H9 (cell line): Measurements from ENCODE around the gene DOCK9. TPM values are rescaled to one million over a fixed set of nuclear protein-coding genes. Genes with fewer than 3 reads are reported as not detected.

ENCODE experiments used
- DNase-seq: peaks from one replicate; pipeline ENCODE4 v3.0.0-alpha.2; 2017
- H2AFZ ChIP-seq: one replicate; pipeline ENCODE4 v1.6.1; 2013; ENCODE audit warnings: mild to moderate bottlenecking, low read length, control low read depth, moderate library complexity
- H2AK5ac ChIP-seq: 2 replicates; pipeline ENCODE4 v1.6.1; 2013; ENCODE audit warnings: low read length, control low read depth, mixed read lengths; ENCODE audit not compliant: insufficient read length
- H2BK120ac ChIP-seq: one replicate; pipeline ENCODE4 v1.6.1; 2013; ENCODE audit warnings: low read depth, mild to moderate bottlenecking, low read length, control low read depth, inconsistent platforms; ENCODE audit not compliant: poor library complexity, severe bottlenecking
- H2BK12ac ChIP-seq: 2 replicates; pipeline ENCODE4 v1.6.1; 2013; ENCODE audit warnings: low read length, control low read depth, mixed read lengths, low read depth; ENCODE audit not compliant: insufficient read length
- H2BK15ac ChIP-seq: 2 replicates; pipeline ENCODE4 v1.6.1; 2013; ENCODE audit warnings: low read depth, low read length, control low read depth
- H2BK20ac ChIP-seq: one replicate; pipeline ENCODE4 v1.6.1; 2013; ENCODE audit warnings: low read depth, mild to moderate bottlenecking, low read length, control low read depth, inconsistent platforms; ENCODE audit not compliant: poor library complexity, severe bottlenecking
- H2BK5ac ChIP-seq: 2 replicates; pipeline ENCODE4 v1.6.1; 2013; ENCODE audit warnings: low read length, control low read depth, mixed read lengths; ENCODE audit not compliant: insufficient read length
- H3K14ac ChIP-seq: 2 replicates; pipeline ENCODE4 v1.6.1; 2013; ENCODE audit warnings: low read length, control low read depth; ENCODE audit not compliant: insufficient read depth
- H3K18ac ChIP-seq: 2 replicates; pipeline ENCODE4 v1.6.1; 2013; ENCODE audit warnings: low read depth, mild to moderate bottlenecking, mixed read lengths, low read length, control low read depth; ENCODE audit not compliant: insufficient read length
- H3K23ac ChIP-seq: 2 replicates; pipeline ENCODE4 v1.6.1; 2013; ENCODE audit warnings: low read length, control low read depth, mixed read lengths, low read depth; ENCODE audit not compliant: insufficient read length
- H3K23me2 ChIP-seq: 2 replicates; pipeline ENCODE4 v1.6.1; 2013; ENCODE audit warnings: low read depth, mild to moderate bottlenecking, mixed read lengths, low read length, control low read depth; ENCODE audit not compliant: insufficient read length, poor library complexity, severe bottlenecking
- H3K27ac ChIP-seq: 2 replicates; pipeline ENCODE4 v1.5.1; 2013; ENCODE audit warnings: low read length, control low read depth, mixed read lengths, low read depth; ENCODE audit not compliant: insufficient read length
- H3K27me3 ChIP-seq: 2 replicates; pipeline ENCODE4 v1.6.1; 2013; ENCODE audit warnings: low read length, control low read depth, inconsistent platforms; ENCODE audit not compliant: insufficient read depth
- H3K4ac ChIP-seq: 2 replicates; pipeline ENCODE4 v1.6.1; 2013; ENCODE audit warnings: low read depth, mild to moderate bottlenecking, control low read depth, inconsistent platforms, low read length, moderate library complexity
- H3K4me1 ChIP-seq: 2 replicates; pipeline ENCODE4 v1.6.1; 2013; ENCODE audit warnings: low read length, control low read depth, inconsistent platforms; ENCODE audit not compliant: insufficient read depth
- H3K4me2 ChIP-seq: 2 replicates; pipeline ENCODE4 v1.6.1; 2013; ENCODE audit warnings: low read length, control low read depth, mixed read lengths; ENCODE audit not compliant: insufficient read length, insufficient read depth
- H3K56ac ChIP-seq: 2 replicates; pipeline ENCODE4 v1.6.1; 2013; ENCODE audit warnings: low read depth, mild to moderate bottlenecking, mixed read lengths, low read length, control low read depth; ENCODE audit not compliant: insufficient read length
- H3K79me1 ChIP-seq: 2 replicates; pipeline ENCODE4 v1.6.1; 2013; ENCODE audit warnings: low read depth, mild to moderate bottlenecking, moderate library complexity, low read length, control low read depth, inconsistent platforms; ENCODE audit not compliant: insufficient read depth, poor library complexity, severe bottlenecking
- H3K79me2 ChIP-seq: 2 replicates; pipeline ENCODE4 v1.6.1; 2013; ENCODE audit warnings: low read length, control low read depth, inconsistent platforms; ENCODE audit not compliant: insufficient read depth
- H3K9ac ChIP-seq: 2 replicates; pipeline ENCODE4 v1.6.1; 2013; ENCODE audit warnings: low read length, control low read depth, mixed read lengths; ENCODE audit not compliant: insufficient read length; ENCODE audit errors: extremely low read depth
- H3K9me3 ChIP-seq: one replicate; pipeline ENCODE4 v1.6.1; 2013; ENCODE audit warnings: low read depth, low read length, inconsistent platforms; ENCODE audit not compliant: control insufficient read depth
- H3T11ph ChIP-seq: one replicate; pipeline ENCODE4 v1.6.1; 2013; ENCODE audit warnings: mild to moderate bottlenecking, low read length, control low read depth, inconsistent platforms
- H4K20me1 ChIP-seq: one replicate; pipeline ENCODE4 v1.6.1; 2013; ENCODE audit not compliant: control insufficient read depth, insufficient read length, insufficient read depth
- H4K5ac ChIP-seq: 2 replicates; pipeline ENCODE4 v1.6.1; 2013; ENCODE audit warnings: low read depth, mild to moderate bottlenecking, mixed read lengths, low read length, control low read depth; ENCODE audit not compliant: insufficient read length
- H4K8ac ChIP-seq: replicated peaks from 2 replicates; pipeline ENCODE4 v1.6.1; 2013; ENCODE audit warnings: low read length, control low read depth, mixed read lengths, low read depth; ENCODE audit not compliant: insufficient read length
- H4K91ac ChIP-seq: 2 replicates; pipeline ENCODE4 v1.6.1; 2013; ENCODE audit warnings: low read depth, mild to moderate bottlenecking, moderate library complexity, mixed read lengths, low read length, control low read depth; ENCODE audit not compliant: insufficient read length
- H3K27ac Mint-ChIP-seq, 3 experiments: 2 replicates in 2 of 3; 3 replicates in 1 of 3; pipeline ENCODE4 v1.8.0; 2020 to 2021; ENCODE audit warnings: mixed read lengths in 3 of 3, mild to moderate bottlenecking in 1 of 3, moderate library complexity in 1 of 3
- H3K27me3 Mint-ChIP-seq: 2 replicates; pipeline ENCODE4 v1.8.0; 2021; ENCODE audit warnings: low read depth, mild to moderate bottlenecking, moderate library complexity, mixed read lengths
- H3K36me3 Mint-ChIP-seq, 3 experiments: 2 replicates in 2 of 3; 3 replicates in 1 of 3; pipeline ENCODE4 v1.8.0; 2020 to 2021; ENCODE audit warnings: low read depth in 3 of 3, mixed read lengths in 3 of 3; ENCODE audit not compliant: insufficient read depth in 1 of 3
- H3K4me1 Mint-ChIP-seq, 2 experiments: 2 replicates each; pipeline ENCODE4 v1.8.0; 2020; ENCODE audit warnings: mixed read lengths in 2 of 2
- H3K4me3 Mint-ChIP-seq, 2 experiments: 2 replicates in 1 of 2; 3 replicates in 1 of 2; pipeline ENCODE4 v1.8.0; 2020 to 2021; ENCODE audit warnings: mild to moderate bottlenecking in 2 of 2, mixed read lengths in 2 of 2, moderate library complexity in 1 of 2
- H3K9me3 Mint-ChIP-seq, 2 experiments: 2 replicates in 1 of 2; 3 replicates in 1 of 2; pipeline ENCODE4 v1.8.0; 2020; ENCODE audit warnings: mild to moderate bottlenecking in 2 of 2, mixed read lengths in 2 of 2, moderate library complexity in 1 of 2
- WGBS: extraction: QIAGEN DNeasy Blood & Tissue Kit; methylation state at CpG from one replicate; pipeline ENCODE4 v1.1.7; 2013; ENCODE audit warnings: missing lambda C conversion rate, low lambda C conversion rate, mixed read lengths; ENCODE audit not compliant: insufficient read length; ENCODE audit errors: extremely low coverage; 5-methylcytosine and 5-hydroxymethylcytosine counted together
- total RNA-seq: library from RNA; stranded (reverse); gene quantifications from 2 replicates; pipeline ENCODE4 v1.2.1, GENCODE V29; 2021
- TF ChIP-seq, protein P1 (sequence below): fragments of 200-600 bp; sonication (generic); conservative IDR thresholded peaks from 3 replicates; pipeline ENCODE4 v1.8.0; 2021; ENCODE audit warnings: antibody characterized with exemption, mild to moderate bottlenecking

Gene DOCK9
- total RNA-seq, 1 experiment from 2014 or later: 23.0 TPM

DNA sequence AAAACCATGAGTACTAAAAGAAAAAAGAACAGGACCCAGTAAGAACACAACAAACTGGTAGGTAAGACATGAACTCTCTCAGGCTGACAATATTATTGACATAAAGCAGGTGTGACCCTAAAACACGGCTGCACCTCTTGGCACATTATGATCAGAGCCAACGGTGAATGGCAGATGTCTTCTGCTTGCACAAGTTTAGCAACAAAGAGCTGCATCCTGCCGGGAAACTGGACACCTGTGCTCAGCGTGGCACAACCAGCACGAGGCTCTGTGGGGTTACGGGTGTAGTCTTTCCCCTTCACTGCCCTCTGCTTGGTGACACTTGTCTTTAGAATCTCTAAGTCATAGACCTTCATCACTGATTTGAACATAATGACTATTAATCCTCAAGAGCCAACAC lies 97.9 kb downstream of the DOCK9 start:
- H3T11ph ChIP-seq: no peak overlapping the region
- no peaks in the 10 kb centered on the region for H3K9me3 ChIP-seq
- H4K20me1 ChIP-seq: peaks cover 2% of the 10 kb centered on the region
- no peak overlapping the region for H2BK12ac ChIP-seq
- H3K79me2 ChIP-seq: no peaks in the 10 kb centered on the region
- H4K91ac ChIP-seq: no peak overlapping the region
- H3K4ac ChIP-seq: no peak overlapping the region
- H3K23me2 ChIP-seq: no peaks in the 10 kb centered on the region
- H3K36me3 Mint-ChIP-seq: peaks cover 0 to 13% (median under 1%) of the 10 kb centered on the region in 3 experiments; a peak in 3 of 7 replicates
- no peak overlapping the region for H3K4me3 Mint-ChIP-seq
- no peaks in the 10 kb centered on the region for H3K79me1 ChIP-seq
- TF ChIP-seq, protein P1, sequence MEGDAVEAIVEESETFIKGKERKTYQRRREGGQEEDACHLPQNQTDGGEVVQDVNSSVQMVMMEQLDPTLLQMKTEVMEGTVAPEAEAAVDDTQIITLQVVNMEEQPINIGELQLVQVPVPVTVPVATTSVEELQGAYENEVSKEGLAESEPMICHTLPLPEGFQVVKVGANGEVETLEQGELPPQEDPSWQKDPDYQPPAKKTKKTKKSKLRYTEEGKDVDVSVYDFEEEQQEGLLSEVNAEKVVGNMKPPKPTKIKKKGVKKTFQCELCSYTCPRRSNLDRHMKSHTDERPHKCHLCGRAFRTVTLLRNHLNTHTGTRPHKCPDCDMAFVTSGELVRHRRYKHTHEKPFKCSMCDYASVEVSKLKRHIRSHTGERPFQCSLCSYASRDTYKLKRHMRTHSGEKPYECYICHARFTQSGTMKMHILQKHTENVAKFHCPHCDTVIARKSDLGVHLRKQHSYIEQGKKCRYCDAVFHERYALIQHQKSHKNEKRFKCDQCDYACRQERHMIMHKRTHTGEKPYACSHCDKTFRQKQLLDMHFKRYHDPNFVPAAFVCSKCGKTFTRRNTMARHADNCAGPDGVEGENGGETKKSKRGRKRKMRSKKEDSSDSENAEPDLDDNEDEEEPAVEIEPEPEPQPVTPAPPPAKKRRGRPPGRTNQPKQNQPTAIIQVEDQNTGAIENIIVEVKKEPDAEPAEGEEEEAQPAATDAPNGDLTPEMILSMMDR: no peak
- H2BK15ac ChIP-seq: no peak overlapping the region
- no peaks in the 10 kb centered on the region for H3K27me3 ChIP-seq
- H3K18ac ChIP-seq: no peak overlapping the region
- H2BK5ac ChIP-seq: no peak overlapping the region
- H3K4me1 Mint-ChIP-seq: peaks cover 17 to 18% of the 10 kb centered on the region in 2 experiments
- H4K8ac ChIP-seq: no peak overlapping the region
- H2BK120ac ChIP-seq: no peak overlapping the region
- DNase-seq: no peak
- no peak overlapping the region for H3K14ac ChIP-seq
- no peak overlapping the region for H2BK20ac ChIP-seq
- no peak overlapping the region for H4K5ac ChIP-seq
- H3K9ac ChIP-seq: no peak overlapping the region
- no CpG with 5 or more reads among the region's 6 CpGs for WGBS
- H3K23ac ChIP-seq: no peak overlapping the region
- no peak overlapping the region for H3K27ac Mint-ChIP-seq
- H3K56ac ChIP-seq: no peak overlapping the region
- H2AFZ ChIP-seq: no peak overlapping the region
- no peaks in the 10 kb centered on the region for H3K27me3 Mint-ChIP-seq
- no peak overlapping the region for H3K4me2 ChIP-seq
- peaks cover 0 to 1% of the 10 kb centered on the region in 2 experiments; a peak in 1 of 5 replicates for H3K9me3 Mint-ChIP-seq
- no peak overlapping the region for H3K27ac ChIP-seq
- H2AK5ac ChIP-seq: no peak overlapping the region
- peaks cover 9% of the 10 kb centered on the region; the same call in 1 of the 2 replicates for H3K4me1 ChIP-seq
